NCI-H2081 (cell line): ENCODE data around the gene TAF1C.
"Not testable (repeated sequence)": the region's sequence is repeated elsewhere in the genome, so short reads cannot be mapped to it uniquely, and the experiment has no call there.

Experiments used
- DNase-seq, 2 experiments: peaks; one replicate each; lab custom pipeline; 2025; lab: John Stamatoyannopoulos, UW

TAF1C gene

DNA sequence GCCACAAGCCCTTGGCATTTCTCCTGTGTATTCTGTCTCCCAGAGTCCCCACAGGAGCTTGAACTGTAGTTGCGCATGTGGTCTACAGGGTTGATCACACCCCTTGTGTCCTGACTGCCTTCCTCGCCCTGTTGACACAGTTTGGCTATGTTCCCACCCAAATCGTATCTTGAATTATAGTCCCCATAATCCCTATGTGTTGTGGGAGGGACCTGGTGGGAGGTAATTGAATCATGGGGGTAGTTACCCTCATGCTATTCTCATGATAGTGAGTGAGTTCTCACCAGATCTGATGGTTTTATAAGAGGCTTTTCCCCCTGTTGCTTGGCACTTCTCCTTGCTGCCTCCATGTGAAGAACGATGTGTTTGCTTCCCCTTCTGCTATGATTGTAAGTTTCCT lies 25.3 kb upstream of the TAF1C start:
- DNase-seq: no peak

DNA sequence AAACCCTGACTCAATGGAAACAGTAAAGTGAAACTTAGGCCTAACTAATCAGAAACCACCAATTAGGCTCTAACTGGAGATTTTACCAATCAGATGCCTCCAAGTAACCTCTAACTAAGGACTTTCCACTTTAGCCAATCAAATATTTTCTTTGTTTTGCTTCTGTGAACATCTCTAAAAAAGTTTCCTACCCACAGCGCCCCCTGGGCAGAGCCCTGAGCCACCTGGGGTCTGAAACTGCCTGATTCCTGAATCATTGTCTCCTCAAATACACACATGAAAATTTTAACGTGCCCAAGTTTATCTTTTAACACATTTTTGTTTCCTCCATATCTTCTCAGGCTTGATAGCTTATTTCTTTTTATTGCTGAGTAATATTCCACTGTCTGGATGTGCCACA lies 23.1 kb upstream of the TAF1C start:
- no peak for DNase-seq

DNA sequence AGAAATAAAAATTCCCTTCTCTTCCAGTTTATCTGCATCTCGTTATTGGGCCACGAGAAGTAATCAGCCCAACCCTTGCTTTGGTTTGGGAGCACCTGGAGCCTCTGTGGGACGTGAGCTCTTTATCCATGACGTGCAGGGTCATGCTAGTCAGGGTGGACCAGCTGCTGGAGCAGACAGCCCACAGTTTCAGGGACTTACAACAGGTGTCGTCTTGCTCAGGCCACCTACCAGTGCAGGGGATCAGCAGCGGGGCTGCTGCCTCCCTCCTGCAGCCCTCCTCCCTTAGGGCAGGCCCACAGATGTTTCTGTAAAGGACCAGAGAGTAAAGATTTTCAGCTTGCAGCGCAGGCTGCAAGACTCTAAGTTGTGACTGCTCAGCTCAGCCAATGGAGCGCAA lies 21.0 kb upstream of the TAF1C start:
- DNase-seq: no peak

DNA sequence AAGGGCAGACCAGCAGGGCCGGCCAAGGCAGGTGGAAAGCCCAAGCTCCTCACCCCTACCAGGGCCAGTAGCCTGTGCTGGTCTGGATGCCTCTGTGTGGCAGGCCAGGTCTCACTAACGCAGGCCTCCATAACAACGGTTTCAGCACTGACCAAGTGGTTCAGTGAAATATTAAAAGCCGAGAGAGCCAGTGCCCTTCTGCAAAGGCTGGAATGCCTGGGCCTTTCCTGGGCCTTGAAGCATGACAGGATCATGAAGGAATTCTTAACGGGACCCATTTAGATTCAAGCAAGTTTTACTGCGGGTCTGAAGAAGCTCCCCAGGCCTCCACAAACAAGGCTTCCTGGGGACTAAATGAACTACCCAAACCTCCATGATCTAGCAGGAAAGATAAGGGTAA lies 20.4 kb upstream of the TAF1C start:
- no peak for DNase-seq

DNA sequence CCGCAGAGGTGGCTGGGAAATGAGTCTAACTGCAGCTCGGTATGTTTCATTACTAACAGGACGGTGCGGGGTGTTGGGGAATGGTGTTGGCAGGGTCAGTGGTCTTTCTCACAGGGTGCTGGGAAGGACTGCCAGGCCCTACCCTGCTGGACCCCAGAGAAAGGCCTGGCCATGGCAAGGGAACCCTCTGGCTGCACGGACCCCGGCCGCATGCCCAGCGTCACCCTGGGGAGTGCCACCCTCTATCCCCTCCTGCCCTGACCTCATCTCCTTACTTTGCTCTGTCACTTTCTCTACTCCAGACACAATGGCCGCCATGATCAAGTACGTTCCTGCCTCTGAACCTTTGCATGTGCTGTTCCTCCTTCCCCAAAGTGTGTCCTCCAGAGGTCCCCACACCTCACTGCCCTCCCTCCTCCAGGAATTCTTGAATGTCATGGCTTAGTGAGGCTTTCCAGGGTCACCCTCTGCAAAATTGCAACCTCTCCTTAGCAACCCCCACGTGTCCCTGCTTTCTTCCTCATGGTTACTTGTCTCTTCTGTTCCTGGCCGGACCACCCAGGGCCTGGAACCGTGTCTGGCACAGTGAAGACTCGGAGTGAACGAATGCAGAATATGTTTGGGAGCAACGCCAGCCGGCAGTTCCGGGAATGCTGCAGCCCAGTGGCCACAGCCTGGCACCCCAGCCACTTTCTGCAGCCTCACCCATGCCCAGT lies 19.3 kb upstream of the TAF1C start:
- no peak for DNase-seq

DNA sequence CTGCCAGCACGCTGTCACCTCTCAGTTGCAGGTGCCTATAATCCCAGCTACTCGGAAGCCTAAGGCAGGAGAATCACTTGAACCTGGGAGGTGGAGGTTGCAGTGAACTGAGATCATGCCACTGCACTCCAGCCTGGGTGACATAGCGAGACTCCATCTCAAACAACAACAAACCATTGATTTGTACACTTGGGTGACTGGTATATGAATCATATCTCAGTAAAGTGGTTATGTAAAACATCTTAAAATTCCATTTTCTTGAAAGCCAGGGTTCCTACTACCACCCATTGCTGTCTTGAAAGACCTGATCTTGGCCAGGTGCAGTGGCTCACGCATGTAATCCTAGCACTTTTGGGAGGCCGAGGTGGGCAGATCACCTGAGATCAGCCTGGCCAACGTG lies 18.3 kb upstream of the TAF1C start:
- not testable (repeated sequence) for DNase-seq

DNA sequence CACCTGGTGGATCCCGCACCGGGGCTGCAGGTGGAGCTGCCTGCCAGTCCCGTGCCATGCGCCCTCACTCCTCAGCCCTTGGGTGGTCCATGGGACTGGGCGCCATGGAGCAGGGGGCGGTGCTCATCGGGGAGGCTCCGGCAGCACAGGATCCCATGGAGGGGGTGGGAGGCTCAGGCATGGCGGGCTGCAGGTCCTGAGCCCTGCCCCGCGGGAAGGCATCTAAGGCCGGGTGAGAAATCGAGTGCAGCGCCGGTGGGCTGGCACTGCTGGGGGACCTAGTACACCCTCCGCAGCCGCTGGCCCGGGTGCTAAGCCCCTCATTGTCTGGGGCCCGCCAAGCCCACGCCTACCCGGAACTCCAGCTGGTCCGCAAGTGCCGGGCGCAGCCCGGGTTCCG lies 17.7 kb upstream of the TAF1C start:
- not testable (repeated sequence) for DNase-seq

DNA sequence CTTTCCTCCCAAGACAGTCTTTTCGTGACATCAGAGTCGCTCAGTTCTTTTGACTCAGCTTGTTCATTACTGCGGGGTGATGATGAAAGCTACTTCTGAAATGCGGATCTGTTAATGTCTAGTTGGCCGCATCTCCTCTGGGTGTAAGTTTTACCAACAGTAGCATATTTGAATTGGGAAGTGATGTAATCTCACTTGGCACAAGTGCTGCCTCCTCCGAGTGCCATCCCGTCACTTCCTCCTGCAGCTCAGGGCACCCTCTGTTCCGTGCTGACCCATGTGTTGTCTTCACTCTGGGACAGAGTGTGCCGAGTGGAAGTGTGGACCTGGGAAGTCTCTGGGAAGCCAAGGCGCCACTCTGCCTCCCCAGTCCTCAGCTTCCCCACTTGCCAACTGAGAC lies 13.0 kb upstream of the TAF1C start:
- no peak for DNase-seq

DNA sequence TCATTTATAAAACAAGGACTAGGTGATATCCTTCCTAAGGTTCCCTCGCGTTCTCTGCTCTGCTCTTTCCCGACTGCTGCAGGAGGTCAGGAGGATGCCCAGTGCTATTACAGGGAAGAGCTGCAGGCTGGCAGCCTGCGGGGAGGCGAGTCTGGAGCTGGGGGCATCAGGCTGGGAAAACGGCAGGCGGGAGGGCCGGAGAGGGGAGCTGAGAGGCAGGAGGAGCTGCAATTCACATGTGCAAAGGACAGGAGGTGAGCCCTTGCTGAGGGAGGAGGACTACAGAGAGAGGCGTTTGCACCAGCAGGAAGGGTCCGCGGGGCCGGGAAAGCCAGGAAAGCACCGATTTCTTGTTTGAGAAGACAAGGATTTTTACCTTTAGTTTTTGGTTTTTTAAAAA lies 12.2 kb upstream of the TAF1C start:
- DNase-seq: no peak

DNA sequence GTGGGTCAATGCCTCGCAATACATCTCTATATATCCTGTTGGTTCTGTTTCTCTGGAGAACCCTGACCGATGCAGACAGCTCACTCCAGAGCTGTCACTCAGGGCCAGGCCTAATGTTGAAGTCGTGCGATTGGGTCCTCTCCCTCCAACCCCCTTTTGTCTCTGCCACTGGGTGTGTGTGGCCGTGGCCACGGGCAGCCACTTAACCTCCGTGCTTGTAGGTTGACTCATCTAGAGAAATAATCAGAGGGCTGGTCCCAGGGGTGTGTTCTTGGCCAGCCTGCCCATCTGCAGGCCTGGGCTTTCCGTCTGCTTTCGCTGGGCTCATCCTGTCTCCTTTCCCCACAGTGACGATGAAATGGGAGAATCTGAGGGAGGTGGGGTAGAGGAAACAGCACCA lies 11.5 kb upstream of the TAF1C start:
- DNase-seq: no peak

DNA sequence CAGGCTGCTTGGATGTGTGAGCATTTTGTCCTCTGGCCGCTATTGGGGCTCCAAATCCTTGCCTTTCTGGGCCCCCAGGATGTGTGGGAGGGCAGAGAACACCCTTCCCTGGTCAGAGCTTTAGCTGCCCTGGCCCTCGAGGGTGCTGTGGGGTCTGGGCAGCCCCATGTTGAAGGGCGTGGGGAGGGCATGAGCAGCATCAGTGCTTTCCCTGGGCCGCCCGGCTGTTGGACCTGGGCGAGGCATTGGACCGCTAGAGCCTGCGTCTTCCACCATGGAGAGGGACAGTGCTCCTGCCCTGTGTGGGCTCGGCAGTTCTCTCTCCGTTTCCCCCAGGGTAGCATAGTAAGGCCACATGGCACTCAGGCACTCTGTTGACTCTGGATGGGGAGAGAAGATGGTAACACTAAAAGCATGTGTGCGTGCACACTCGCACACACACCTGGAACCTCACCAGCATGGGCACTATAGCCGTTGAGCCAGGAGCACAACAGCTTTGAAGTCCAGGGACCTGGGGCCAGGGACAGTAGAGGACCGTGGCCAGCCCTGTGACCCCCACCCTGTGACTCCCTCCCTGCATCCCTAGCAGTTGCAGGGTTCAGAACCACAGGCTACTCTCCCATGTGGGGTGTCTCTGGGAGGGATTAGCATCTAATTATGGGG lies 10.7 kb upstream of the TAF1C start:
- DNase-seq: no peak

DNA sequence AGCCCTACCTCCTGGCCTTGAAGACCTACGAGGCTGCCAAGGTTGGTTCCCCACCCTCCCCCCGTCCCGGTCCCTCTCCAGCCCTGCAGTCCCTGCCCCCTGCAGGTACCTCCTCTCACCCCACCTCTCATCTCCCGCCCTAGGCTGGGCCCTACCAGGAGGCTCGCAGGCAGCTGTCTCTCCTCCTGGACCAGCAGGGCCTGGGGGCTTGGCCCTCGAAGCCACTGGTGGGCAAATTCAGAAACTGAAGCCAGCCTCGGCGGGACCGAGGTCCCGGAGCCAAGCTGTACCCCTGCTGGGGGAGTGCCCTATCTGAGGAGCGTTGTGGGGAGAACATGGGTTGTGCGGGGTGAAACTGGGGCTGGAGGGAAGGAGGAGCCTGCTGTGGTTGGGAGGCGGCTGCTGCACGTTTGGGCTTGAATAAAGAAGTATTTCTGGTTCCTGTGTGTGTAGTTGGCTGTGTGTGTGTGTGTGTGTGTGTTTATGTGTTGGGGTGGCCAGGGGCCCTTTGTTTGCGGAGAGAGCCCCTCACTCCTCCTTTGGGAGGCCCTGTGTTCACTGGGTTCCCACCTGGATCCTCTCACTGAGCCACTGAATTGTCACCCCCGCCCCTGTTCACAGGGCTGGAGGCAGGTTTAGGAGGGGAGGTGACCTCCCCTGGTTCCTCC lies 10.0 kb upstream of the TAF1C start:
- DNase-seq: no peak

DNA sequence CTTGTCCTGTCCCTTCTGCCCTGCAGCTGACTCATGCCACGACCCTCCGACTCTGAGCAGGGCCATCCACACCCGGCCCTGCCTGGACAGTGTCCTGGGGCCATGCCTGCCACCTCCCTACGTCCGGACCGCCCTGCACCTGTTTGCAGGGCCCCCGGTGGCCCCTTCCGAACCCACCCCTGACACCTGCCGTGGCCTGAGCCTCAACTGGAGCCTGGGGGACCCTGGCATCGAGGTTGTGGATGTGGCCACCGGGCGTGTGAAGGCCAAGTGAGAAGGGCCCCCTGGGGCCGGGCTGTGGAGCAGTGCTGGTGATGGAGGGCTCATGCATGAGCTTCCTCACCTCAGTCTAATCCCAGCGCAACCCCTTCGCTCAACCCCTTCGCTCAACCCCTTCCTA lies 9.2 kb upstream of the TAF1C start:
- DNase-seq: no peak

DNA sequence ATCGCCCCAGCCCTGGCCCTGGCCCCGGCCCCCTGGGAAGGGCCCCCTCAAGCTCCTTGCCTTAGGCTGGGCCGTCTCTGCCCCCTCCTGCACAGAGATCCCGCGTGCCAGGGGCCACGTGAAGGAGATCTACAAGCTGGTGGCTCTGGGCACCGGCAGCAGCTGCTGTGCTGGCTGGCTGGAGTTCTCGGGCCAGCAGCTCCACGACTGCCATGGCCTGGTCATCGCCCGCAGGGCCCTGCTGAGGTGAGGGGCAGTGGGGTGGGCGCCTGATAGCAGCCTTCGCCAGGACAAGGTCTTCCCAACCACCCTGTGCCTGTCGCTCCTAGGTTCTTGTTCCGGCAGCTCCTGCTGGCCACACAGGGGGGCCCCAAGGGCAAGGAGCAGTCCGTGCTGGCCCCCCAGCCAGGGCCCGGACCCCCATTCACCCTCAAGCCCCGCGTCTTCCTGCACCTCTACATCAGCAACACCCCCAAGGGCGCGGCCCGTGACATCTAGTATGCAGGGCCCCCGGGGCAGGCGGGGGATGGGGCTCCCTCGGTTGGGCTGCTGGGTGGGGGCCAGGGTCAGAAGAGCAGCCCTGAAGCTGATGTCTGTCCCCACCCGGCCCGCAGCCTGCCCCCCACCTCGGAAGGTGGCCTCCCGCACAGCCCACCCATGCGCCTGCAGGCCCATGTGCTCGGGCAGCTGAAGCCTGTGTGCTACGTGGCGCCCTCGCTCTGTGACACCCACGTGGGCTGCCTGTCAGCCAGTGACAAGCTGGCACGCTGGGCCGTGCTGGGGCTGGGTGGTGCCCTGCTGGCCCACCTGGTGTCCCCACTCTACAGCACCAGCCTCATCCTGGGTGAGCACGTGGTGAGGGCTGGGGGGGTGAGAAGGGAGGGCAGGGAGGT lies 8.6 kb upstream of the TAF1C start:
- no peak for DNase-seq

DNA sequence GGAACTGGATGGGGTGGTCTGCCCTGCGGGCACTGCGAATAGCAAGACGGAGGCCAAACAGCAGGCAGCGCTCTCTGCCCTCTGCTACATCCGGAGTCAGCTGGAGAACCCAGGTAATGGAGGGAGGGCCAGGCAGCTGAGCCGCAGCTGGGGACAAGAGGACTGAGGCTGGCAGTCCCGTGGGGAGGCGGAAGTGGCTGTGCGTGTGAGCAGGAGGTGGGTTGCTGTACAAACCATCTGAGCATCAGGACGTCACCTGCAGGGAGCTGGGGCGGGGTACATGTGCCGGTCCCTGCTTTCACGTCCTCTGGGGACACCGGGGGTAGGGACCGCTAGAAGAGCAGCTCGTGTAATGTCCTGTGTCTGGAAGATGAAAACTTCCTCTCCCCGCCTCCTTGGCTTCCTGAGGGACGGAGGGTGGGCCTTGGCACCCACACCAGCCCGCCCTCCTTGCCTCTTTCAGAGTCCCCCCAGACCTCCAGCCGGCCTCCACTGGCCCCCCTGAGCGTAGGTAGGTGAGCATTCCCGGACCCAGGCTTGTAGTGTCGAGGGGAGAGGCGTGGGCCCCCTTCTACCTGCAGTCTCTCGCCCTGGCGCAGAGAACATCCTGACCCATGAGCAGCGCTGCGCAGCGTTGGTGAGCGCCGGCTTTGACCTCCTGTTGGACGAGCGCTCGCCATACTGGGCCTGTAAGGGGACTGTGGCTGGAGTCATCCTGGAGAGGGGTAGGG lies 7.8 kb upstream of the TAF1C start:
- no peak for DNase-seq

DNA sequence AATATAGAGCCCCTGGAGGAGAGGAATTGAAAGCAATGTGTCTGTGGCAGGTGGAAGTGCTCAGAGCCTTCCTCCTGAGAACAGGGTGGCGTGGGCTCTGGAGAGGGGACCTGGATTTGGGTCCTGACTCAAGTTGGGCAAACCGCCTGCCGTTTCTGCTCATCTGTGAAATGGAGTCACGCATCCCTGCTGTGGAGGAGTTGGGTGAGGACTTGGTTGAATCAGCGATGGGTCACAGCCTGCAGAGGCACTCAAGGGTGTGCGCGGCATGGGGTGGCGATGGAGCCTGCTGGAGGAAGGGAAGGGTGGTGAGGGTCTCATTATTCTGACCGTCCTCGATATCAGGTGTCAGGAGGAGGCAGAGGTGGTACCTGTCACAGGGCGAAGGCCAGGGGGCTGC lies 7.2 kb upstream of the TAF1C start:
- DNase-seq: no peak

DNA sequence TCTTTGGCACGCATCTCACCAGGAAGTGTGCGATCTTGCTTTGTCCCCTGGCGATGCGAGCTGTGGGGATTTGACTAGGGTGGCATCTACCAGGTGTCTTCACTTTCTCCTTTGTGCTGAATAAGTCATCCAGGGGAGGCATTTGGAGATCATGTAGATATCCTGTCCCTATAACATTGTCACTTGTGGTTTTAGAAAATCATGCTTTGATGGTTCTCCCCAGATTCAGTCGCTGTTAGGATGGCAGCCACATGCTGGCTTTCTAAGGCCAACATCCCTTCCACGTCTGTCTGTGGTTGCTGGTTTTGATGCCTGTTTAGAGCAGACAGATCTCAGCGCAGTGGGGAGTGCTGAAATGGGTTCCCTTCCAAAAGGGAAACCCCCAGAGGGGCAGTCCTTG lies 6.6 kb upstream of the TAF1C start:
- DNase-seq: no peak

DNA sequence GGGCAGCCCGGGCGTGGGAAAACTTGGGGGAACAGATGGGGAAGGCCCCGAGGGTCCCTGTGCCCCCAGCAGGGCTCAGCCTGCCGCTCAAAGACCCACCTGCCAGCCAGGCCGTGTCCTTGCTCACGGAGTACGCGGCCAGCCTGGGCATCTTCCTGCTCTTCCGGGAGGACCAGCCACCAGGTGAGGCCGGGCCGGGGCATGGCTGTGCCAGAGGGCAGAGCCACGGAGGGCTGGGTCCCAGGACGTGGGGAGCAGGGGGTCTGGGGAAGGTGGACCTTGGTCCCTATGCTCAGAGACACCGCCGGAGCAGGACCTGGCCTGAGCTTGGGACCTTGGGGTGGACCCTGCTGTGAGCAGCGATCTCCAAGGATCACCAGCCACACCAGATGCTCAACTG lies 4.6 kb upstream of the TAF1C start:
- no peak for DNase-seq

DNA sequence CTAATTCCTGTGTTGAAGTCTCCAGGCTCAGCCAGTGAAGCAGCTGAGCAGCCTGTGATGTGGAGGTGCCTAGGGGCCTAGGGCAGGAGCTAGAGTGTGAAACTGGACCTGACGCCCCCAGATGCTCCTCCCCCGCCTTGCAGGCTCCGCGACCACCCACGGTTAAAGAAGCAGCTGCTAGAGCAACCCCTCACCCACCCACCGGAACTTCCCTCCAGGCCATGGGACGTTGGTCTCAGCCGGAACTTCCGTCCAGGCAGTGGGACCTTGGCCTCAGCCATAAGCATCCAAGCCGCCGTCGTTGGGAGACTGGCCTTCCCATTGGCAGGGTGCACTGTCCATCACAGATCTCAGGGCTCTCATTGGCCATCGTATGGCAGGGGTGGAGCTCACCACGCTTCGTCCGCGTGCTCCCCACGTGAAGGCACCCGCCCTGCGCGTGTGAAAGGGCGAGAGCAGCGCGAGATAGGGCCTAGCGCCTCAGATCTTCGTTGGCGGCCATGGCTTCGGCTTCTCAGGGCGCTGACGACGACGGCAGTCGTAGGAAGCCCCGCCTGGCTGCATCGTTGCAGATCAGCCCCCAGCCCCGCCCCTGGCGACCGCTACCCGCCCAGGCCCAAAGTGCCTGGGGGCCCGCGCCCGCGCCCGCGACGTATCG lies 4.0 kb upstream of the TAF1C start, which contains the start of gene ADAD2:
Gene ADAD2 (plus strand): TSS at position 427 of the 658 bp plus-strand sequence. CDS start 74 bp downstream, at position 501.
- no peak for DNase-seq

DNA sequence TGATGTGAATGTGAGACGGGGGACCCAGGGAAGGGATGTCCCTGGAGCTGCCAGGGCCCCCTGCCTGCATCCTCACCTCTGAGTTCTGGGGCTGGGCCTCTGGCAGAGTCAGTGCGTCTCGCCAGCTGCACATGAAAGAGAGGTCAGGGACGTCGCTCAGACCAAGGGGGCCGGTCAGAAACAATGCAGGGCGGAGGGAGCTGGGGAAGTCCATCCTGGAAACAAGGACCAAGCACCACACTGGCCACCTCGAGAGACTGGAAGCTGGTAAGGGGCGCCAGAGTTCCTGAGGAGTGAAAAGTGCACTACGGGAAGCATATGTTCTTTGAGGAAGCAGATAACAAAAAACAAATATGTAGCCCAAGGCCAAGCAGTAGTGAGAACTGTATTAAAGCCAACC lies 2.1 kb downstream of the TAF1C start:
- DNase-seq: no peak
